PC-3 (cell line): ENCODE measurements around the gene CACNA1H. TPM values are rescaled to one million over a fixed set of nuclear protein-coding genes. Genes with fewer than 3 reads are reported as not detected.

Experiments used
- ATAC-seq: fragments of 200-7000 bp; cut with Tn5 transposase; 2 replicates; pipeline ENCODE4 v1.9.1; 2020; ENCODE audit warnings: mild to moderate bottlenecking, moderate library complexity
- BruUV-seq: library from RNA; stranded (reverse); fragments of 400-500 nt; replicated peaks from 2 replicates; lab custom pipeline; 2021; lab: Mats Ljungman, UMichigan
- CTCF ChIA-PET: fragments of 300-600 bp; sonication (Branson Sonifier 250); formaldehyde crosslinking; loops from one replicate; lab custom pipeline; 2022; ENCODE audit warnings: antibody characterized with exemption; lab: Charles Lee
- POLR2A ChIA-PET: fragments of 300-600 bp; sonication (Branson Sonifier 250); formaldehyde crosslinking; loops from one replicate; lab custom pipeline; 2022; ENCODE audit warnings: antibody characterized with exemption; ENCODE audit not compliant: unreplicated experiment; lab: Charles Lee
- DNase-seq: peaks from one replicate; pipeline ENCODE4 v3.0.0-alpha.2; 2015
- H2AFZ ChIP-seq: fragments of 300-600 bp; sonication (generic); 2 replicates; pipeline ENCODE4 v1.6.0; 2016; ENCODE audit warnings: antibody characterized with exemption, low read length
- H3F3A ChIP-seq: fragments of 300-600 bp; sonication (generic); one replicate; pipeline ENCODE4 v1.6.0; 2017; ENCODE audit warnings: antibody characterized with exemption, low read length, control low read depth, mild to moderate bottlenecking; ENCODE audit not compliant: unreplicated experiment
- H3K27ac ChIP-seq: fragments of 300-600 bp; sonication (generic); 2 replicates; pipeline ENCODE4 v1.5.1; 2016; ENCODE audit warnings: mild to moderate bottlenecking, low read length
- H3K27me3 ChIP-seq: fragments of 300-600 bp; sonication (generic); 2 replicates; pipeline ENCODE4 v1.6.1; 2016; ENCODE audit warnings: low read length, mixed read lengths
- H3K36me3 ChIP-seq: fragments of 300-600 bp; sonication (generic); 2 replicates; pipeline ENCODE4 v1.6.1; 2016; ENCODE audit warnings: low read depth, mixed run types, low read length, mixed read lengths
- H3K4me1 ChIP-seq: fragments of 300-600 bp; sonication (generic); 2 replicates; pipeline ENCODE4 v1.5.1; 2016; ENCODE audit warnings: low read length; ENCODE audit not compliant: insufficient read depth
- H3K4me2 ChIP-seq: fragments of 300-600 bp; sonication (generic); 2 replicates; pipeline ENCODE4 v1.6.0; 2016; ENCODE audit warnings: low read length
- H3K4me3 ChIP-seq: fragments of 300-600 bp; sonication (generic); 2 replicates; pipeline ENCODE4 v1.5.1; 2016; ENCODE audit warnings: mild to moderate bottlenecking, low read length, mixed read lengths
- H3K79me2 ChIP-seq: fragments of 300-600 bp; sonication (generic); 2 replicates; pipeline ENCODE4 v1.6.1; 2017; ENCODE audit warnings: low read length, mixed read lengths
- H3K9ac ChIP-seq: fragments of 300-600 bp; sonication (generic); 2 replicates; pipeline ENCODE4 v1.6.0; 2016; ENCODE audit warnings: mild to moderate bottlenecking, low read length
- H3K9me2 ChIP-seq: fragments of 300-600 bp; sonication (generic); replicated peaks from 2 replicates; pipeline ENCODE4 v1.6.1; 2016; ENCODE audit warnings: mixed run types, low read length, mixed read lengths
- H3K9me3 ChIP-seq: fragments of 300-600 bp; sonication (generic); 2 replicates; pipeline ENCODE4 v1.6.1; 2016; ENCODE audit warnings: low read length, mixed read lengths
- H4K20me1 ChIP-seq: fragments of 300-600 bp; sonication (generic); 2 replicates; pipeline ENCODE4 v1.6.1; 2016; ENCODE audit warnings: low read length, mixed read lengths
- EZH2 ChIP-seq: fragments of 300-600 bp; sonication (generic); IDR thresholded peaks from one replicate; pipeline ENCODE4 v1.6.1; 2017; ENCODE audit warnings: antibody characterized with exemption, mild to moderate bottlenecking, low read length; ENCODE audit not compliant: unreplicated experiment
- EZH2phosphoT487 ChIP-seq: fragments of 300-600 bp; sonication (generic); IDR thresholded peaks from 2 replicates; pipeline ENCODE4 v1.6.1; 2018; ENCODE audit warnings: mild to moderate bottlenecking, antibody characterized with exemption, low read length, borderline replicate concordance
- intact Hi-C: fragments of 100-400 bp; cut with micrococcal nuclease; formaldehyde crosslinking; loops from 2 replicates; pipeline ENCODE4 v1.9.0; 2023
- total RNA-seq: library from RNA; depleted of rRNA; stranded (reverse); fragments of >200 nt; gene quantifications from 2 replicates; pipeline ENCODE4 v1.2.3, GENCODE V29; 2014
- TF ChIP-seq, protein P1 (sequence below): fragments of 300-600 bp; sonication (generic); conservative IDR thresholded peaks from 2 replicates; pipeline ENCODE4 v1.5.1; 2017; ENCODE audit warnings: antibody characterized with exemption, low read depth, mild to moderate bottlenecking, low read length

The CACNA1H gene
- total RNA-seq, 1 experiment from 2014 or later, result 4.1 TPM

DNA sequence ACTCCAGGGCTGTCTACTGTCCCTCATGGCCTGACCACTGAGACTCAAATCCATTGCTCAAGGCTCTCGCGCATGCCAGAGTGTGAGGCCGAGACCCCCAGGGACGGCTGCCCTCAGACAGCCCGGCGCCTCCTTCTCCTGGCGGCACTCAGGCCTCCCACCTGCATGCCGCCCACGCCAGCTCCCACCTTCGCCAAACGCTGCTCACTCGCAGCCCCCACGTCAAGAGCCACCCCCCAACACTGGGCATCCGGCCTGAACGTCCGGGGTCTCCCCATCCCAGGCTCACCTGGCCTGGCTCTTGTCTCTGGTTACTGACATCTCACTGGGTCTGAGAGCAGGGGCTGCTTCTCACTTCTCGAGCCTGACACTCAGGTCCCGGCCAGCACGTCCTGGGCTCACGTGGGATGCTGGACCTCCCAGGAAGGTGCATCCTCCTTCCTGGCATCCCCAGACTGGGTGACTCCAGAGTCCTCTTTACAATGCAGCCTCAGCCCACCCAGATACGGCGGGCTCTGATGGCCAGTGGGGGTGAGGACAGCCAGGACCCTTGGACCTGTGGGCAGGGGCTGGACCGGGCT, 12.2 kb upstream of the CACNA1H start:
- ChIA-PET CTCF (no interaction called here), POLR2A (no interaction called here)
- Histone ChIP-seq H3K9ac (no peak overlapping the region), H2AFZ (no peak overlapping the region), H3K27ac (no peak overlapping the region), H3K4me2 (no peak overlapping the region), H4K20me1 (no peaks in the 10 kb centered on the region), H3K9me3 (no peaks in the 10 kb centered on the region), H3K79me2 (no peaks in the 10 kb centered on the region), H3K27me3 (no peaks in the 10 kb centered on the region), H3K4me3 (no peak overlapping the region), H3F3A (no peaks in the 10 kb centered on the region), H3K36me3 (no peaks in the 10 kb centered on the region), H3K4me1 (no peaks in the 10 kb centered on the region), H3K9me2 (no peaks in the 10 kb centered on the region)
- intact Hi-C loops, result no loop called here
- no TSS peak for BruUV-seq
- DNase-seq (no peak), ATAC-seq (no peak)
- TF ChIP-seq, protein P1, sequence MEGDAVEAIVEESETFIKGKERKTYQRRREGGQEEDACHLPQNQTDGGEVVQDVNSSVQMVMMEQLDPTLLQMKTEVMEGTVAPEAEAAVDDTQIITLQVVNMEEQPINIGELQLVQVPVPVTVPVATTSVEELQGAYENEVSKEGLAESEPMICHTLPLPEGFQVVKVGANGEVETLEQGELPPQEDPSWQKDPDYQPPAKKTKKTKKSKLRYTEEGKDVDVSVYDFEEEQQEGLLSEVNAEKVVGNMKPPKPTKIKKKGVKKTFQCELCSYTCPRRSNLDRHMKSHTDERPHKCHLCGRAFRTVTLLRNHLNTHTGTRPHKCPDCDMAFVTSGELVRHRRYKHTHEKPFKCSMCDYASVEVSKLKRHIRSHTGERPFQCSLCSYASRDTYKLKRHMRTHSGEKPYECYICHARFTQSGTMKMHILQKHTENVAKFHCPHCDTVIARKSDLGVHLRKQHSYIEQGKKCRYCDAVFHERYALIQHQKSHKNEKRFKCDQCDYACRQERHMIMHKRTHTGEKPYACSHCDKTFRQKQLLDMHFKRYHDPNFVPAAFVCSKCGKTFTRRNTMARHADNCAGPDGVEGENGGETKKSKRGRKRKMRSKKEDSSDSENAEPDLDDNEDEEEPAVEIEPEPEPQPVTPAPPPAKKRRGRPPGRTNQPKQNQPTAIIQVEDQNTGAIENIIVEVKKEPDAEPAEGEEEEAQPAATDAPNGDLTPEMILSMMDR, result no peak
- no peak for TF ChIP-seq EZH2
- TF ChIP-seq EZH2phosphoT487, result no peak

DNA sequence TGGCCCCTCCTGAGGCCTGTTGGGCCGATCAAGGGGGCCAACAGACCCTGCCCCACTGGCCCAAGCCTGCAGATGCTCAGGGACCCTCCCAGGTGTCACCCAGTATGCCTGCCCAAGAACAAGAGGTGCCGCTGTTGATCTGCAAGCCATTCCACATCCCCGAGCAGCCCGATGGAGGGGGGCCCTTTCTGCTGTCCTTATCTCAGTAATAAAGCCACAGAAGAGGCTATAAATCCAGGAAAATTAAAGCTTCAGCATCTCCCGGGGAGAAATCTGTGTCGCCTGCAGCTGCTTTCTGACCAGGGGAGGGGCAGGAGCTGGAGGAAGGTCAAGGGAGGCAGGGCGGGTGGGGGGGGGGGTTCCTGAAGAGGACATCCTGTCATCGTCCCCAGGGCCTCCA, 11.7 kb upstream of the CACNA1H start:
- no peaks in the 10 kb centered on the region for H3K27me3 ChIP-seq

DNA sequence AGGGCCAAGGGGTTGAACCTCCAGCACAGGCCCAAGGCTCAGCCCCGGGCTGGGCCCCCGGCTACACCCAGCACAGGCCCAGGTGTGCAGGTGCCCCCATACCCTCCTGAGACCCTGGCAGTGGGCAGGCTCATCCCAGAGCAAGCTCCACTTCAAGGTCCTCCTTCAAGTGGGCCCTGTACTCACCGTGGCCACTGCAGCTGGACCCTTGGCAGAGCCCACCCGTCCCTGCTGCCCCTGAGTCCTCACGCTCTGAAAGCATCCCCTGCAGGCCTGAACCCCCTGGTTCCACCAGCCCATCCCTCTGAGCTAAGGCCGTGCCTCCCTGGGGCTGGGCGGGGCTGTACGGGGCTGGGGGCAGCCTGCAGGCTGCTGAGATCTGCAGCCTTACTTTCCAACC, 11.2 kb upstream of the CACNA1H start:
- ChIA-PET POLR2A (no interaction called here), CTCF (no interaction called here)
- no peaks in the 10 kb centered on the region for H3K36me3 ChIP-seq
- H4K20me1 ChIP-seq, result no peaks in the 10 kb centered on the region
- no peaks in the 10 kb centered on the region for H3K9me2 ChIP-seq
- no peak for ATAC-seq
- TF ChIP-seq EZH2 (no peak), EZH2phosphoT487 (no peak)
- TF ChIP-seq, protein P1, result no peak
- intact Hi-C loops, result no loop called here
- H2AFZ ChIP-seq, result no peak overlapping the region
- no peaks in the 10 kb centered on the region for H3K4me1 ChIP-seq
- no TSS peak for BruUV-seq
- H3K4me3 ChIP-seq, result no peak overlapping the region
- H3F3A ChIP-seq, result no peaks in the 10 kb centered on the region
- H3K27ac ChIP-seq, result no peak overlapping the region
- H3K4me2 ChIP-seq, result no peak overlapping the region
- H3K9ac ChIP-seq, result no peak overlapping the region
- no peaks in the 10 kb centered on the region for H3K27me3 ChIP-seq
- no peaks in the 10 kb centered on the region for H3K9me3 ChIP-seq
- no peaks in the 10 kb centered on the region for H3K79me2 ChIP-seq
- DNase-seq, result no peak

More for the DNA sequence above, 11.7 kb upstream of the CACNA1H start:
- Histone ChIP-seq H2AFZ (no peak overlapping the region), H4K20me1 (no peaks in the 10 kb centered on the region), H3K27ac (no peak overlapping the region), H3K4me2 (no peak overlapping the region), H3F3A (no peaks in the 10 kb centered on the region), H3K9ac (no peak overlapping the region), H3K79me2 (no peaks in the 10 kb centered on the region), H3K9me2 (no peaks in the 10 kb centered on the region), H3K4me1 (no peaks in the 10 kb centered on the region), H3K4me3 (no peak overlapping the region), H3K9me3 (no peaks in the 10 kb centered on the region), H3K36me3 (no peaks in the 10 kb centered on the region)
- TF ChIP-seq EZH2phosphoT487, result no peak
- TF ChIP-seq EZH2, result no peak
- TF ChIP-seq, protein P1, result no peak
- intact Hi-C loops, result no loop called here
- BruUV-seq, result no TSS peak
- ATAC-seq, result no peak
- POLR2A ChIA-PET, result no interaction called here
- DNase-seq, result no peak
- CTCF ChIA-PET, result no interaction called here
